ENCODE measurements around the gene POLN. TPM values are rescaled to one million over a fixed set of nuclear protein-coding genes. Genes with fewer than 3 reads are reported as not detected.
A peak's percentile ranks its signal among the peaks of the same experiment; 100 is the strongest.

POLN gene
- polyA plus RNA-seq, 3 donors, result 0.08 to 0.33 (median 0.28) TPM

GRCh38 chr4:2263926-2264321 is 22.0 kb upstream of the POLN start:
- intact Hi-C loops (cut with micrococcal nuclease), result loop anchor here (2.0 to 10.0 kb wide), 4 partner anchors 21 to 549 kb away; partner anchors contain the start of genes CFAP99 (in 1 of the 2), HAUS3 (in 1 of the 2), NELFA (in 1 of the 2) and POLN (in 1 of the 2)
- Histone ChIP-seq H3K9ac (ENCODE audit: insufficient read depth, low read length, poor library complexity, severe bottlenecking) (no peak overlapping the region), H3K4me1 (ENCODE audit: control insufficient read depth in 1 of 2, insufficient read depth in 2 of 2, low read length in 2 of 2) (peaks cover 22 to 25% of the 10 kb centered on the region in 2 donors), H3K27me3 (ENCODE audit: control insufficient read depth in 2 of 2, insufficient read depth in 2 of 2, low read length in 2 of 2) (no peaks in the 10 kb centered on the region), H3K36me3 (replicated peaks in 1 of 2; ENCODE audit: control insufficient read depth in 1 of 2, insufficient read depth in 2 of 2, low read length in 2 of 2) (peaks cover 0 to 11% of the 10 kb centered on the region in 2 donors), H3K9me3 (replicated peaks in 1 of 2; ENCODE audit: control insufficient read depth in 1 of 2, insufficient read depth in 1 of 2, low read length in 2 of 2) (no peaks in the 10 kb centered on the region), H2AFZ (ENCODE audit: insufficient read depth, low read depth, low read length, poor library complexity, severe bottlenecking) (no peak overlapping the region), H3K4me3 (replicated peaks in 1 of 3; ENCODE audit: low read depth in 2 of 3, low read length in 3 of 3) (no peak overlapping the region), H4K20me1 (ENCODE audit: insufficient read depth, low read length) (peaks cover 23% of the 10 kb centered on the region), H3K79me2 (ENCODE audit: insufficient read depth, low read length) (peaks cover 24% of the 10 kb centered on the region), H3K4me2 (replicated peaks; ENCODE audit: extremely low read depth, low read length, poor library complexity, severe bottlenecking) (no peak overlapping the region), H3K27ac (ENCODE audit: low read depth in 1 of 2, low read length in 2 of 2) (no peak overlapping the region)
- Mint-ChIP-seq H3K27me3 (ENCODE audit: low read depth in 3 of 3) (peaks cover 0 to 1% (median 0%) of the 10 kb centered on the region in 3 donors), H3K4me1 (peaks cover 15% of the 10 kb centered on the region), H3K4me3 (no peak overlapping the region), H3K9me3 (no peaks in the 10 kb centered on the region), H3K36me3 (peaks cover 0 to 3% of the 10 kb centered on the region in 2 donors), H3K27ac (no peak overlapping the region)
- no peak for DNase-seq
- WGBS (ENCODE audit: insufficient coverage), result 91% methylated on average over 5 of the region's 6 CpGs
- TF ChIP-seq CTCF (IDR thresholded peaks at IDR 0.05), result no peak

GRCh38 chr4:2262944-2263250 is 21.0 kb upstream of the POLN start:
- Mint-ChIP-seq H3K4me3 (peak overlapping the region; percentile 74 to 83), H3K27ac (peak overlapping the region; percentile 65 to 87 (median 81))

More at GRCh38 chr4:2262944-2263250, 21.0 kb upstream of the POLN start:
- no peaks in the 10 kb centered on the region for H3K9me3 Mint-ChIP-seq
- H3K9me3 ChIP-seq (replicated peaks in 1 of 2; ENCODE audit: control insufficient read depth in 1 of 2, insufficient read depth in 1 of 2, low read length in 2 of 2), result no peaks in the 10 kb centered on the region
- peak overlapping the region; percentile 90 for H3K4me2 ChIP-seq (replicated peaks; ENCODE audit: extremely low read depth, low read length, poor library complexity, severe bottlenecking)
- peaks cover 27% of the 10 kb centered on the region for H3K79me2 ChIP-seq (ENCODE audit: insufficient read depth, low read length)
- TF ChIP-seq CTCF (IDR thresholded peaks at IDR 0.05), result no peak
- no peaks in the 10 kb centered on the region for H3K27me3 ChIP-seq (ENCODE audit: control insufficient read depth in 2 of 2, insufficient read depth in 2 of 2, low read length in 2 of 2)
- H3K27me3 Mint-ChIP-seq (ENCODE audit: low read depth in 3 of 3), result peaks cover 0 to 1% (median 0%) of the 10 kb centered on the region in 3 donors
- peaks cover 0 to 5% of the 10 kb centered on the region in 2 donors for H3K36me3 Mint-ChIP-seq
- peak overlapping the region; percentile 92 for H2AFZ ChIP-seq (ENCODE audit: insufficient read depth, low read depth, low read length, poor library complexity, severe bottlenecking)
- H3K36me3 ChIP-seq (replicated peaks in 1 of 2; ENCODE audit: control insufficient read depth in 1 of 2, insufficient read depth in 2 of 2, low read length in 2 of 2), result peaks cover 8 to 21% of the 10 kb centered on the region in 2 donors
- H3K4me3 ChIP-seq (replicated peaks in 1 of 3; ENCODE audit: low read depth in 2 of 3, low read length in 3 of 3), result peak overlapping the region; percentile 53 to 79 (median 65)
- peaks cover 15% of the 10 kb centered on the region for H3K4me1 Mint-ChIP-seq
- H3K27ac ChIP-seq (ENCODE audit: low read depth in 1 of 2, low read length in 2 of 2), result peak overlapping the region; percentile 86 to 87
- no peak for DNase-seq
- 24% methylated on average over 6 of the region's 13 CpGs for WGBS (ENCODE audit: insufficient coverage)
- intact Hi-C loops (cut with micrococcal nuclease), result loop anchor here (2.0 to 10.0 kb wide), 4 partner anchors 20 to 548 kb away; partner anchors contain the start of genes CFAP99 (in 1 of the 2), HAUS3 (in 1 of the 2), NELFA (in 1 of the 2) and POLN (in 1 of the 2)
- H4K20me1 ChIP-seq (ENCODE audit: insufficient read depth, low read length), result peaks cover 34% of the 10 kb centered on the region
- H3K4me1 ChIP-seq (ENCODE audit: control insufficient read depth in 1 of 2, insufficient read depth in 2 of 2, low read length in 2 of 2), result peaks cover 22 to 25% of the 10 kb centered on the region in 2 donors
- H3K9ac ChIP-seq (ENCODE audit: insufficient read depth, low read length, poor library complexity, severe bottlenecking), result peak overlapping the region; percentile 77

All from CD14-positive monocyte (primary cell).